Panc1 (cell line): ENCODE results near the gene C6orf163. TPM values are rescaled to one million over a fixed set of nuclear protein-coding genes. Genes with fewer than 3 reads are reported as not detected.

ENCODE experiments used
- ATAC-seq: fragments of 200-7000 bp; cut with Tn5 transposase; 2 replicates; pipeline ENCODE4 v1.9.1; 2020; ENCODE audit warnings: mild to moderate bottlenecking, moderate library complexity
- BruUV-seq: library from RNA; stranded (reverse); fragments of 400-500 nt; replicated peaks from 2 replicates; lab custom pipeline; 2021; lab: Mats Ljungman, UMichigan
- CTCF ChIA-PET: fragments of 300-600 bp; sonication (Branson Sonifier 250); formaldehyde crosslinking; loops from one replicate; lab custom pipeline; 2022; ENCODE audit warnings: antibody characterized with exemption; lab: Charles Lee
- POLR2A ChIA-PET: fragments of 300-600 bp; sonication (Branson Sonifier 250); formaldehyde crosslinking; loops from one replicate; lab custom pipeline; 2022; ENCODE audit warnings: antibody characterized with exemption; lab: Charles Lee
- DNase-seq: peaks from one replicate; pipeline ENCODE4 v3.0.0-alpha.2; 2010; ENCODE audit warnings: low read depth, low spot score
- H3K27ac ChIP-seq: 2 replicates; pipeline ENCODE4 v1.5.1; 2011; ENCODE audit warnings: mild to moderate bottlenecking, low read length, inconsistent platforms
- H3K27me3 ChIP-seq: fragments of 200-500 bp; sonication (Bioruptor generic); 2 replicates; pipeline ENCODE4 v1.6.0; 2014; ENCODE audit warnings: low read length, inconsistent platforms; ENCODE audit not compliant: control insufficient read depth, insufficient read depth
- H3K36me3 ChIP-seq: fragments of 200-500 bp; sonication (Bioruptor generic); 2 replicates; pipeline ENCODE4 v1.5.1; 2014; ENCODE audit warnings: inconsistent platforms, mild to moderate bottlenecking, low read length, moderate library complexity; ENCODE audit not compliant: control insufficient read depth, insufficient read depth
- H3K4me1 ChIP-seq: 2 replicates; pipeline ENCODE4 v1.5.1; 2011; ENCODE audit warnings: inconsistent platforms, mild to moderate bottlenecking, low read length, moderate library complexity; ENCODE audit not compliant: control insufficient read depth, insufficient read depth
- H3K4me3 ChIP-seq, 2 experiments: 2 replicates each; pipeline ENCODE4 v1.5.1; 2011 to 2012; ENCODE audit warnings: low read depth in 2 of 2, low read length in 2 of 2, mild to moderate bottlenecking in 2 of 2, inconsistent platforms in 1 of 2, moderate library complexity in 1 of 2
- H3K9me3 ChIP-seq: fragments of 200-500 bp; sonication (Bioruptor generic); 2 replicates; pipeline ENCODE4 v1.5.1; 2014; ENCODE audit warnings: low read depth, mild to moderate bottlenecking, inconsistent platforms, low read length, moderate library complexity; ENCODE audit not compliant: control insufficient read depth, insufficient read depth
- POLR2AphosphoS5 ChIP-seq: IDR thresholded peaks from 2 replicates; pipeline ENCODE4 v1.6.1; 2012; ENCODE audit warnings: mild to moderate bottlenecking, low read depth, low read length, moderate library complexity
- REST ChIP-seq, 2 experiments: IDR thresholded peaks; 2 replicates each; pipeline ENCODE4 v1.6.1; 2011 to 2012; ENCODE audit warnings: low read depth in 2 of 2, control low read depth in 1 of 2, low read length in 1 of 2, mild to moderate bottlenecking in 1 of 2, moderate library complexity in 1 of 2; ENCODE audit not compliant: insufficient read depth in 1 of 2
- SIN3A ChIP-seq: IDR thresholded peaks from 2 replicates; pipeline ENCODE4 v1.6.1; 2012; ENCODE audit warnings: low read depth, mild to moderate bottlenecking, low read length, moderate library complexity, borderline replicate concordance; ENCODE audit not compliant: insufficient read depth
- TCF7L2 ChIP-seq: IDR thresholded peaks from 2 replicates; pipeline ENCODE4 v1.6.1; 2011; ENCODE audit warnings: mild to moderate bottlenecking, low read depth, low read length, inconsistent platforms
- in situ Hi-C: cut with HindIII; loops from 2 replicates; pipeline ENCODE4 v1.10.0; 2016; ENCODE audit warnings: low sequenced_read_pairs, low pct_unique_long_range_greater_than_20kb
- intact Hi-C: fragments of 100-400 bp; cut with micrococcal nuclease; formaldehyde crosslinking; loops from one replicate; pipeline ENCODE4 v1.10.0; 2022; ENCODE audit not compliant: unreplicated experiment
- total RNA-seq: library from RNA; stranded (reverse); gene quantifications from one replicate; pipeline ENCODE4 v1.2.1, GENCODE V29; 2021; ENCODE audit not compliant: unreplicated experiment
- TF ChIP-seq, protein P1 (sequence below): fragments of 450-650 bp; IDR thresholded peaks from 2 replicates; pipeline ENCODE4 v1.5.1; 2017; ENCODE audit warnings: mild to moderate bottlenecking

Gene C6orf163
- total RNA-seq, 1 experiment from 2014 or later: 1.3 TPM

- in situ Hi-C loops: no loop called here
- no peak for ATAC-seq
- Histone ChIP-seq H3K9me3 (no peaks in the 10 kb centered on the region), H3K4me3 (no peak overlapping the region), H3K36me3 (no peaks in the 10 kb centered on the region), H3K27me3 (no peaks in the 10 kb centered on the region), H3K27ac (no peak overlapping the region), H3K4me1 (no peaks in the 10 kb centered on the region)
- TF ChIP-seq TCF7L2 (no peak), SIN3A (no peak), REST (IDR thresholded peaks at IDR 0.05; ENCODE audit: insufficient read depth in 1 of 2, low read depth in 2 of 2, low read length in 1 of 2) (no peak), POLR2AphosphoS5 (no peak)
- TF ChIP-seq, protein P1, sequence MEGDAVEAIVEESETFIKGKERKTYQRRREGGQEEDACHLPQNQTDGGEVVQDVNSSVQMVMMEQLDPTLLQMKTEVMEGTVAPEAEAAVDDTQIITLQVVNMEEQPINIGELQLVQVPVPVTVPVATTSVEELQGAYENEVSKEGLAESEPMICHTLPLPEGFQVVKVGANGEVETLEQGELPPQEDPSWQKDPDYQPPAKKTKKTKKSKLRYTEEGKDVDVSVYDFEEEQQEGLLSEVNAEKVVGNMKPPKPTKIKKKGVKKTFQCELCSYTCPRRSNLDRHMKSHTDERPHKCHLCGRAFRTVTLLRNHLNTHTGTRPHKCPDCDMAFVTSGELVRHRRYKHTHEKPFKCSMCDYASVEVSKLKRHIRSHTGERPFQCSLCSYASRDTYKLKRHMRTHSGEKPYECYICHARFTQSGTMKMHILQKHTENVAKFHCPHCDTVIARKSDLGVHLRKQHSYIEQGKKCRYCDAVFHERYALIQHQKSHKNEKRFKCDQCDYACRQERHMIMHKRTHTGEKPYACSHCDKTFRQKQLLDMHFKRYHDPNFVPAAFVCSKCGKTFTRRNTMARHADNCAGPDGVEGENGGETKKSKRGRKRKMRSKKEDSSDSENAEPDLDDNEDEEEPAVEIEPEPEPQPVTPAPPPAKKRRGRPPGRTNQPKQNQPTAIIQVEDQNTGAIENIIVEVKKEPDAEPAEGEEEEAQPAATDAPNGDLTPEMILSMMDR: no peak
- no TSS peak for BruUV-seq
- intact Hi-C loops: no loop called here
- CTCF ChIA-PET: no interaction called here
- no peak for DNase-seq
- POLR2A ChIA-PET: no interaction called here
Observed at GRCh38 chr6:87341158-87341557, 3.5 kb upstream of the C6orf163 start.

DNA sequence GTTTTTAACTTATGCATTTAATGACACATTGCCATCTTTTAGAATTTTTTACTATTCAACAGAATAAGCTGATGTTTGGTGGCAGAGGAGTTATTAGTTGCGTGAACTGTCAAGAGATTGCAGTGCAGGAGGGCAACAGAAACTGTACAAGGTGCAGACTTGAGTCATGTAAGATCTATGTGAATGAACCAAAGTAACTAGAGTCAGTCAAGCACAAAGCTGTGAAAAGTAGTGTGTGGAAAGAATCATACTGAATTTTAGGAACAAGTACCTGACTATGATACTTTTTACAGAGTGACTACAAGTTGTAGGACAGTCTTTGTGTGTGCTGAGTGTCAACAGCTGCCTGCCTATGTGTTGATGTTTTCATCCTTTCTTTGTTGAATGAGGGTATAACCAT, 2.7 kb upstream of the C6orf163 start:
- no TSS peak for BruUV-seq
- TF ChIP-seq REST (IDR thresholded peaks at IDR 0.05; ENCODE audit: insufficient read depth in 1 of 2, low read depth in 2 of 2, low read length in 1 of 2): no peak
- no peak for TF ChIP-seq POLR2AphosphoS5
- TF ChIP-seq, protein P1: no peak
- TF ChIP-seq TCF7L2: no peak
- no peak for TF ChIP-seq SIN3A
- no peaks in the 10 kb centered on the region for H3K36me3 ChIP-seq
- in situ Hi-C loops (no loop called here), intact Hi-C loops (no loop called here)
- H3K27me3 ChIP-seq: no peaks in the 10 kb centered on the region
- DNase-seq (no peak), ATAC-seq (no peak)
- no peak overlapping the region for H3K27ac ChIP-seq
- H3K4me1 ChIP-seq: no peaks in the 10 kb centered on the region
- POLR2A ChIA-PET: no interaction called here
- H3K9me3 ChIP-seq: no peaks in the 10 kb centered on the region
- no peak overlapping the region for H3K4me3 ChIP-seq
- CTCF ChIA-PET: no interaction called here
